RPMI8226 (cell line): Measurements from ENCODE around the gene NGB.
A peak's percentile ranks its signal among the peaks of the same experiment; 100 is the strongest.
"Not testable (repeated sequence)": the region's sequence is repeated elsewhere in the genome, so short reads cannot be mapped to it uniquely, and the experiment has no call there.

Experiments
- DNase-seq: peaks from one replicate; pipeline ENCODE4 v3.0.0-alpha.2; 2015

NGB gene

DNA sequence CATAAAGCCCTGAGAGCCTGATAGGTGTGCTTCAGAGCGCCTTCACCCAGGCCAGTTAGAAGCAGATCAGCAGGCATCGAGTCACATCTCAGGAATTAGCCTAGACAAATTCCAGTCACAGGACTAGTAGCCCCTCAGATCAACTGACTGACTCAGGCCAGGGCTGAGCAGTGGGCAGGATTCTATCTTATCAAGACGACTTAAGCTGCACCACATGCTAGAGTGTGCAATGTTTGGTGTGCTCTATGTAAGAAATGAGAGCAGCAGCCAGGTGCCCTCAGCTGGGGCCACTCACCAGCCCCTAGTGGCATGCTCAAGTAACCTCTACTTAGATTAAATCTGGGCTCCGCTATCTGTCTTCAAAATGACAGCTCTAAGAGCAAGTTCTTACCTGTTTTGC is 19.7 kb upstream of the NGB start:
- DNase-seq: no peak

DNA sequence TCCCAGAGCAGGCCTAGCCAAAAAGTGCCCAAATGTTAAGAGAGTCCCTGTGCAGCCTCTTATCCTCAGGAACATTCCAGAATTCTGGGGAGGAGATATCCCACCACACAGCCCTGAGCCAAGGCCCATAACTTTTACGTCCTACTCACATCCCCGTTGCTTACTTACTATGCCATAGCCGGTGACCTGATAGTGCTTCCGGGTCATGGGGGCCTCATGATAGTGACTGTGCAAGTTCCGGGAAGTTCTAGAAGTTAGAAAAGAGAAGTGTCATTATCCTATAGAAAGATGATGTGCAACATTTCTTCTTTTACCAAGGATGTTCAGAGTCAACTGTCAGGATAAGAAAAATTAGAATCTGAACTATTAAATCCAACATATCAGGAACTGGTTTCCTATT is 15.6 kb upstream of the NGB start:
- DNase-seq: no peak

DNA sequence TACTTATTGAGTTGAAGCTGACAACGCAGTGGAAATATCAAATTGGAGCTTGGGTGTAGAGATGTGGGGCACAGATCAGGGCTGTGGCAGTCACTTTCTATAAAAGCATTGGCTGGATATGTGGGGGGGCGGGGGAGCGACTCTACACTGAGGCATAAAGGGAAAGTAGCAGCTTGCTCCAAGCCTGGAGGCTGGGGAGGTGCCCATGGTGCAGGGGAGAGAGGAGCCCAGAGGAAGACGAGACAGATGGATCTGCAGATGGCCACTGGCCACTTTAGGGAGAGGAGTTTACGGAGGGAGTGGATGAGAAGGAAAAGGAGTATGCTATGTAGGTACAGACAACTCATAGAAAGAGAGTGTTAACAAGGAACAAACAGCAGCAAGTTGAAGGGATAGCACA is 13.5 kb upstream of the NGB start:
- DNase-seq: no peak

DNA sequence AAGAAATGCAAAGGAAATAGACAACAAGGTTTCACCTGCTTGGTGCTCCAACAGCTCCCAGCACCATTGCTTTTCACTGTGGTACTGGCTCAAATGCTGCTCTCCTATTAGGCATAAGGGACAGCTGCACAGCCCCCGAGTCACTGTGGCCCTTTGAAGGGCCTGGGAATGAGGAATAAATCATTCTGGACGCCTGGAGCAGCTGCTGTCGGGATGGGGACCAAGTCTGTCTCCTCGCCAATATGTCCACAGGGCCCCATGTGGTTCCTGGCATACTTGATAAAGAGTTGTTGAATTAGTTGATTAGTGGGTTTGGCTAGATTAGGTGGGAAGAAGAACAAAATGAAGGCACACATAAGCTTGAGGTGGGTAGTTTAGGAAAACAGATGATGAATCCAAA is 13.1 kb upstream of the NGB start:
- DNase-seq: no peak

DNA sequence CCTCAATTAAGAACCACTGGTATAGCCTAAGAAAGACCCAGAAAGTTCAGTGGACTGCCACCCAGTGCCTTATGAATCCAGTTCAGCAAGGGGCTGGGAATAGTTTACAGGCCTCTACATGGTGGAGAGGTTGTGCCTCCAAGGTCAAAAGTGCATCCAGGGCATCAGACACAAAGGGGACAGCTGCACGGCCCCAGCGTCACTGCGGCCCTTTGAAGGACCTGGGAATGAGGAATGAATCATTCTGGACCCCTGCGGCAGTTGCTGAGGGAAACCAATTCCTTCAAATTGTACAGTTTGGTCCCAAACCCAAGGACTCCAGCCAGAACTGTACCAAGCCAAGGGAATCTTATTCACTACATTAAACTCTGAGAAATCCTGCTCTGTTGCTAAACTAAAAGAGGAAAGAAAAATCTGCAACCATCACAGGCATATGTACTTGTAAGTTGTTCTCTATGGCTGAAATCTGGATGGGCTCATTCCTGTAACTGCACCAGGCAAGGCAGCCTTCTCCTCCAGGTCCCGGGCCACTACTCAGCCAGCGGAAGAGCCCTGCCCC is 10.9 kb upstream of the NGB start:
- DNase-seq: no peak

DNA sequence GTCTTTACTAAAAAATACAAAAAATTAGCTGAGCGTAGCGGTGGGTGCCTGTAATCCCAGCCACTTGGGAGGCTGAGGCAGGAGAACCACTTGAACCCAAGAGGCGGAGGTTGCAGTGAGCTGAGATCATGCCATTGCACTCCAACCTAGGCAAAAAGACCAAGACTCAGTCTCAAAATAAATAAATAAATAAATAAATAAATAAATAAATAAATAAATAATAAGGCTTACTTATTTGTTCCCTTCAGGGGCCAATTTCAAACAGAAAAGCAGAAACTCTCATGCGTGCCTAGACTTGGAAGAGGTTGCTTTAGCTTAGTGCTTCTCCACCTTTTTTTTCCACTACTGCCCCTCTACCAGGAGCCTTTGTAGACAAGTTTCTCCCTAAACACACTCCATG is 9.9 kb upstream of the NGB start:
- not testable (repeated sequence) for DNase-seq

DNA sequence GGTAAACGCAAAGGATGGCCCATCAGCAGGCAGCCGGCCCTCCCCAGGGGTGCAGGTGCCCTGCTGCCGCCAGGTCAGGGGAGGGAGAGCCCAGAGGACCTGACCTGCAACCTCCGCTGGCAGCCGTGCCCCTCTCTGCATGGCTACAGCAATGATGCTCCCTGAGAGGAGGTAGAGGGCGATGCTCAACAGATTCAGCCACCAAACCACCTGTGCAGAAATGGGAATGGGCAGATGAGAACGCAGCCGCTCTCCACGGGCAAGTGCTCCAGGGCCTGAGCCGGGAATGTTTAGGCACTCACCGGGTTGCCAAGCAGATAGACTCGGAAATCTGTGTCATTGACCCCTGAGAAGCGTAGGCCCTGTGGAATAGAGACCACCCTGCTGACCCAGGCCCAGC is 8.7 kb upstream of the NGB start:
- no peak for DNase-seq

DNA sequence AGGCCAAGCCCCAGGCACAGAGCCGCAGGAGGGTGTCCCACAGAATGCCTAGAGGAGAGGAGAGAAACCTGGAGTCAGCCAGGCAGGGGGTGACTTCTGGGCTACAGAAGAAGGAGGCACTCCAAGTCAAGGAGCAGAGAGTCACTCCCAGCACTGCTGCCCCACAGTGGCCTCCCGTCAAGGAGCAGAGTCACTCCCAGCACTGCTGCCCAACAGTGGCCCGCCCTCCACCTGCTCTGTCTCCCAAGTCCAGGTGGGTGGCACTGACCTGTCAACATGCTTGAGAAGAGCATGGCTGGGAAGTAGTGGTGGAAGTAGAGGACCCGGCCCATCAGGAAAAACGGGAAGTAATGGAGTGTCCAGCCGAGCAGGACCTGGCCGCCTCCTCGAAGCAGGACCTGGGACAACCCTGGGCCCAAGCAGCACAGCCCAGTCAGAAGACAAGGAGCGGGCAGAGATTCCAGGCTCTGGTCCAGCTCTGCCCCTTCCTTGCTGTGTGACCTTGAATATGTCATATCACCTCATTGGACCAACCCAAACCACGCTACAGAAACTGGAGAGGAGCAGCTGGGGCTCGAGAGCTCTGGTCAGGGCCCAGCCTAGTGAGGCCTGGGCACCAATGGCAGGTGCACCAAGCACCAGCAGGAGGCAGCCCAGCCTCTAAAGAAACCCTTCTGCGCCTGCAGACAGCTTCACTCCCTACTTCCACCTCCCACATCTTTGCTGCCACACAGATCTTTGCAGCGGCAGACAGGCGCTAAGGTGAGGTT is 7.6 kb upstream of the NGB start:
- no peak for DNase-seq

DNA sequence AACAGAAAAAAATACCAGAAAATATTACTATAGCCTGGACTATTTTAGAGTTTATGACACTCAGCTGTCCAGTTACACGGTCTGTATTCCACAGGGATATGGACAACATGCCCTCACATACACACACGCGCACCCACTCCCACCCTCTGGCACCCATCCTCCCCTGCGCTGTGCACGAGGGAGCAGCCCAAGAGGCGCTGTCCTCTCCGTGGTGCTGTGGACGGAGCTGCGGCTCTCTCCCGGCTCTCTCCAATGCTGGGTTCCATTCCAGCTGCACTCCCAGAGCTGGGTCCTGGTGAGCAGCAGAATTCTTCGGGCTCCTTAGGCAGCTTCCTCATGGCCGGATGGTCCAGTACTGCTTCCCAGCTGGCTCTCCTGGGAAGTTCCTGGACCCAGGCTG is 6.0 kb upstream of the NGB start:
- DNase-seq: no peak

DNA sequence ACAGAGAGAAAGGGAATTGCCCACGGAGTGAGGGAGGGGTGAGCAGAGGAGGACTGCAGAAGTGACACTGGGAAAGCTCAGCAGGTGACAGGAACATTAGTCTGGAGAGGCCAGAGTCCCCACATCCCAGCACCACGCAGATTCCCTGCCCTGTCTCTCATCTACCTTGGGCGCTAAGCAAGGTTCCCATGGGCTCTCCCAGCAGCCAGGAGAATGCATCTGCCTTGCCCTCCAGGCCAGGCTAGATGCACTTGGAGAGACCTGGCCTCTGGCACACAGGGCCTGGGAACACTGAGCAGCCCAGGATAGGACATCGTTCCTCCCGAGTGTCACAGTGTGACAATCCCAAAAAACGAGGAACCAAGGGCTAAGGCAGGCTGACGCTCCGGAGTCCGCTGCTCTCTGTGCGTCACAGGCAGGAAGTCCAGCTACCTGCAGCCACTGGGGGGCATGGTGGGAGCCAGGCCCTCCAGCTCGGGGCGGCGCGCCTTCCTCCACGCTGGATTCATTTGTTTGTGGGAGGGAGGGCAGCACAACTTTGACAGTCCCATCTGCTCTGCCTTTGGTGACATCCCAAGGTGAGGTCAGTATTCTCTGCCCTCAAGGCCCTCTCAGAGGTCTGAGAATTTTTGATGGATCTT is 5.4 kb upstream of the NGB start:
- no peak for DNase-seq

DNA sequence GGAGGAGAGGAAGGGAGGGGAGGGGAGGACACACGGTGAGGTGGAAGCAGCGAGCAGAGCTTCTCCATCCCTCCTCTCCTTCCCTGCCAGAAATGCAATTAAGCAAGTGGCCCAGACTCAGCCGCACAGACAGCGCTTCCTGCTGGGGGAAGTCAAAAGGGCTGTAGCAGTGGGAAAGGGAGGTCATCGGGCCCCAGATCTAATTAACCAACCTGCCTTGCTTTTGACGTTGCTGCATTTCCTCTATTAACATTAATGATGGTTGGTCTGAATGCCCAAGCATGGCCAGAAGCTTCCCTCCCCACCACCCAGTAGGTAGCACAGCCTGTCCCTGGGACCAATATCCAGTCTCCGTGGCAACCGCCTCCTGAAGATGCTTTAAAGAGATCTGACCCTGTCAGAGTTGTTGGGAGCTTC is 4.6 kb upstream of the NGB start:
- no peak for DNase-seq

DNA sequence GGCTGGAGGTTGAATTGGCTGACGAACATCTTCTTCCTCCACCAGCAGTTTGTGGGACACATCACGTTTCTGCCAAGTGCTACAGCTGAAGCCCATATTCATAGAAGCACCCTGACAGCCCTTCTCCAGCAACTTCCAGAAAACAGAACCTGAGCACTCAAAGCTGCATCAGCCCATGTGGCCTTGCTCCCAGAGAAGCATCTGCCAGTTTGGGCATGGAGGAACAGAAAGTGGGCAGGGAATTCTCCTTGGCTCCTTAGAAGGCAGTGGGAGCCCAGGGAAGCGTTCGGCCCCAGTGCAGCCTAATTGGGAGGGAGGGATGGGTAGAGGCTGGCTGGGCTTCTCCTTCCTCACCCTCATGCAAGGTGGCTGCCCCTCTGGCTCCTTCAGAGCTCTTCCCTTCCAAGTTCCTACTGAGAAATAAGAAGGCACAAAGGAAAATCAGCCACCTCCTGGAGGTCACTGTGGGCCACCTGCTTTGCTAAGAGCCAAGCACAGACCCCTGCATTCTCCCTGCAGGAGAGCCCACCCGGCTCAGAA is 4.1 kb upstream of the NGB start:
- no peak for DNase-seq

DNA sequence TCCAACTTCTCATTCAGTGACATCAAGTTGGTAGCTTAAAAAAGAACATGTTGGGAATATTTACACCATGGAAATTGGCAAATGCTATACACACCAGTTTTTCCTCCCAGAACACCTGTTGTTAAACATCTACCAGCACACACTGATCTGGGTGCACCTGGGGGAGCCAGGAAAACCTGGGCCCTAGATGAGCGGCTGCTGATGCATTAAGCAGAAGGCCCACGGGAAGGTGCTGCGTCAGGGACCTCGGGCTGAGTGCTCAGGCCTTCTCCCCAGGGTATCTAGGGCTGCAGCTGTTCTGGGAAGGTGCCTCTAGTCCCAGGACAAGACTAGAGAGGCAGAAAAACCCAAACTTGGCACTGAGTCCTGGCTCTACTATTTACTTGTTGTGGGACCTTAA is 2.8 kb upstream of the NGB start:
- DNase-seq: peak; percentile 11

DNA sequence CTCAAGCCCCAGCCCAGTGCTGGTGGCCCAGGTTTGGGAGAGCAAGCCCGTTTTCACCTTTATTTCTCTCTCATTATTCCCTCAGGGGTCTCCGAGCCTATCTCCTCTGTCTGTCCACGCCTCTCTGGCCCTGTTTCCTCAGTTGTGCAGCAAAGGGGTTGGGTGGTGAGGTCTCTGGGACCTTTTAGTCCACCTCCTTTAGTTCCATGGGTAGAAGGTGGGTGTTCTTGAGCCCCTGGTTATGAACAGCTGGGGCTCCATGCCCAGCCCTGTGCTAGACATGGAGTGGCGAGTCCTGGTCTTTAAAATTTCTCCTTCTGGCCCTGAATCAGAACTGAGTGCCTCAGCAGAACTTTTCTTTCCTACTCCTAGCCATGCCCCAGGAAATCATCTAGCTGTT is 1.3 kb upstream of the NGB start:
- DNase-seq: no peak

DNA sequence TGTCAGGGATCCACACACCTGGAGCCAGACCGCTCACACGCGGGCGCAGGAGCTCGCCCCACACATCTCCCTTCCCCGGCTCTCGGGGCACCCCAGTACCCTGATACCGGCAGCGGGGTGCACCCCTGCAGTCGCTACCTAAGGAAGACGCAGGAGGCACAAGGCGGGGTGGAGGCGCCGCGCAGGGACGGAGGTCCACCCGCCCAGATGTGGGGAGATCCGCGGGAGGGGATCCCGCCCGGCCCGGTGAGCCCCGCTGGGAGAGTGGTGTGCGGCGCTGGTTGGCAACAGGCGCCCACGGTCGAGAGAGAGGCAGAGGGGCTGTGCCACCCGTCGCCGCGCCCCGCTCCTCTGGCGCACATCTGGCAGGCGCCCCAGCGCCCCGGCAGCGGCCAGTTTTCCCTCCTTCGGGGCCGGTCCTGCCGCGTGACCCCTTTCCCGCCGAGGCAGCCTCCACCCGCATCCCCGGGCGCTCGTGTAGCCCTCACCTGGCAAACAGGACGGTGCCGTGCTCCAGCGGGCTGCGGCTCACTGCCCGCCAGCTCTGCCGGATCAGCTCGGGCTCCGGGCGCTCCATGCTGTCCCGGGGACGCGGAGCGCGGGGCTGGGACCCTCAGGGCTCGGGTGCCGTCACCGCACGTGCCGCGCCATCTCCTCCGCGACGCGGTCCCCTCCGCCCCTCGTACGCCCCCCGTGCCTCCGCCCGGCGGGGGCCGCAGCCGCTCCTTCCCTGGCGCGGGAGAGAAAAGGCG is 469 bp downstream of the NGB start:
- DNase-seq: peak; percentile 16

DNA sequence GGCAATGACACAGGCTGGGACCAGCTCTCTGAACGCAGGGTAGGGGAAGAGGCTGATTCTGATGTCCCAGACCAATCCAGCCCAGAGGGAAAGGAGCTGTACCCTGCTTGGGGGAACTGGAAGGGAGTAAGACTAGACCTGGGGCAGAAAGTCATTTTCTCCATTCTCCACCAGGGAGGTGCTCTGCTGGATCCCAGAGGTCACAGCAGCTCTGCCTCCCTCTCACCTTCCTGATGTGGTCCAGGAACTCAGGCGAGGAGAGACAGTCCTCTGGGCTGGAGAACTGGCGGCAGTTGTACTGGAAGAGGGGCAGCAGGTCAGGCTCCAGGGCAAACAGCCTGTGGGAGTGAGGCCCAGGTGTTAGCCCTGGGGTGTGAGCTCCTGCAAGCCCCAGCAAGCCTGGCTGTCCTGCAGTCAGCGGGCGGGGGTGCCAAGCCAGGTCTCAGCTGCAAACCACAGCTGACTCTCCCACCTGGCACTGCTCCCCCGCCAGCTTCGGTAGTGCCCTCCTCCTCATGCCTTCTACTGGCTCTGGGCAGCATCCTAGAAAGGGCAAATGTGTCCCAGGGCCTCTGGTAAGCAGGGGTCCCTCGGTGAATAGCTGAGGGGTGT is 1.9 kb downstream of the NGB start:
- DNase-seq: peak; percentile 82

DNA sequence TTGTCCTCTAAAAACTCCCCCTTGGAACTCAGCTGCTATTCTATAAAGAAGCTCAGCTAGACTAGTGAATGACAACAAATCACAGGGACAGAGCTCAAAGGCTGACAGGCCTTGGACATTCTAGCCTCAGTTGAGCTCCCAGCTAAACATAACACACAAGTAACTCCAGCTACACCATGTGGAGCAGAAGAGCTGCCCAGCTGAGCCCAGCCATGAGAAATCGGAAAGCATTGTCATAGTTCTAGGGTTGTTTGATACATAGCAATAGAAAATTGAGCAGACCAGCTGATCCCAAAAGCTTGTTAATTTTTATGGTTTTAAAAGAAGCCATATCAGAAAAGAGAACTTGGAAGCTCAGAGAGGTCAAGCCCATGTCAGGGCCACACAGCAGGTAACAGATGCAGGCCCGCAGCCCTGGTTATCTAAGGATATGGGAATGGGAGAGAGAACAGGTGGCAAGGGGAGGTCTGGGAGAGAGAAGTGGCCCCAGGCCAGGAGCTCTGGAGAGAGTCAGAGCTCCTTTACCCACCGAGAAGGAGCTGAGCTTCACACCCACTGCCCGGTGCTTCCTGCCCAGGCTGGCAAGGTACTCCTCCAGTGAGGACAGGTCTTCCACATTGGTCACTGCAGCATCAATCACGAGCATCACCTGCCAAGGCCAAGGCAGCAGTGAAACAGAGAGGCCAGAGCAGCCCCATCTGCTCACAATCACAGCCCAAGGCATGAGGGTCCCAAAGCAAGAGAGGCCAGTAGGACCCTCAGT is 2.9 kb downstream of the NGB start:
- no peak for DNase-seq

DNA sequence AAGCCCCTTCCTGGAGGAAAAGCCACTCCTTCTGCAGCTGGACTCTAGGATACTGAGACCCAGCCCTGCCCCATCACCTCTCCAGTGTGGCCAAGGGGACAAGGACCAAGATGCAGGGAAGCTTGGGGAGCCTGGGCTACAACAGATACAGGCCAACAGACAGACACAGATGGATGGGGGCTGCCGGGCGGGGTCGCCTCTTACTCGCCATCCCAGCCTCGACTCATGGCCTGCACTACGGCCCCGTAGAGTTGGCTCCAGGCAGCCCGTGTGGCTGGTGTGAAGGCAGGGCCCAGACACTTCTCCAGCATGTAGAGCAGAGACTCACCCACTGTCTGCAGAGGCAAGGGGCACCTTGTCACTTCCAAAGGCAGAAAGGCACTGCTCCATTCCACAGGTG is 4.7 kb downstream of the NGB start:
- no peak for DNase-seq

DNA sequence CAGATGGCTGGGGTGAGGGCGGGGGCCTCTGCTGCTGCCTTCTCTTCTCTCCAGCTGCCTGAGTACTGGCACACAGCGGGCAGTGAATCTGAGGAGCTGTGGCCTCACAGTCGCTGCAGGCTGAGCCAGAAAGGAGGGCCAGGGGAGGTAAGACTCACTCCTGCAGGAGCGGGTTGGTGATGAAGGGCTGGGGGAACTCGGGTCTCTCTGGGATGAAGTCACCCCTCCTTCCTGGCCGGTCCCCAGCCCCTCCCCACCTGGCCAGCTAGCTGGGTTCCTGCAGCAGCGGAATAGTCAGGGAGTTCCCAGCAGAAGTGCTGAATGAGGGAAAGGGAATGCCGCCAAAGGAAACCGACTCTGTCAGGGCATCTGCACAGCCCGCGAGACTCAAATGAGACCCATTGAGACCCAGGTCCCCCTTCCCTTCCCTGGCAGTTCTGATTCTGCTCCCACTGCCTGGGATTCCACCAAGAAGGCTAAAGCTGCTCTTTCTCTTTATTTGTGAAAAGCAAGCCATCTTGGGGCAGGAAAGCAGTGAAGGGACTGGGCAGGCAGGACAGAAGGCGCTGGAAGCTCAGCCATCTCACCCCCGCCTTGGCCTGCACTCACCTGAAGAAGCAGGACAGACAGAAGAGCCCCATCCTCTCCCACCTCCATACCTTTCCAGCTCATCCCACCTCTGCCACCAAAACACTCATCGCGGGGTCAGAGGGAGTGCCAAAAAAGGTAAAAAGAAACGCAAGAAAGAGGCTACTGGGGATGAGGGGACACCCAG is 5.3 kb downstream of the NGB start:
- no peak for DNase-seq

DNA sequence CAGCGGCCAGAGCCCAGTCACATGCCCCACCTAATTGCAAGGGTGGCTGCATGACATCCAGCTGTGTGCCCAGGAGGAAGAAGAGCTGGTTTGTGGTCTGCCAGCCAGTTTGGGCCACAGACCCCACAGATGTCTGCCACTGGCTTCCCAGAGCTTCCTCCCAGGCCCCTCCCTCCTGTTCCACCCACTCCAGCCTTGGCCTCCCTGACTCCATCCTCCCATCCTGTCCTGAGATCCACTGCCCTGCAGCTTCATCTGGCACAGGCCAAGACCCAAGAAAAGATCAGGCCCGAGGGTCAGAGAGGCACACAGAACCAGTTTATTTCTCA is 5.9 kb downstream of the NGB start:
- DNase-seq: no peak

DNA sequence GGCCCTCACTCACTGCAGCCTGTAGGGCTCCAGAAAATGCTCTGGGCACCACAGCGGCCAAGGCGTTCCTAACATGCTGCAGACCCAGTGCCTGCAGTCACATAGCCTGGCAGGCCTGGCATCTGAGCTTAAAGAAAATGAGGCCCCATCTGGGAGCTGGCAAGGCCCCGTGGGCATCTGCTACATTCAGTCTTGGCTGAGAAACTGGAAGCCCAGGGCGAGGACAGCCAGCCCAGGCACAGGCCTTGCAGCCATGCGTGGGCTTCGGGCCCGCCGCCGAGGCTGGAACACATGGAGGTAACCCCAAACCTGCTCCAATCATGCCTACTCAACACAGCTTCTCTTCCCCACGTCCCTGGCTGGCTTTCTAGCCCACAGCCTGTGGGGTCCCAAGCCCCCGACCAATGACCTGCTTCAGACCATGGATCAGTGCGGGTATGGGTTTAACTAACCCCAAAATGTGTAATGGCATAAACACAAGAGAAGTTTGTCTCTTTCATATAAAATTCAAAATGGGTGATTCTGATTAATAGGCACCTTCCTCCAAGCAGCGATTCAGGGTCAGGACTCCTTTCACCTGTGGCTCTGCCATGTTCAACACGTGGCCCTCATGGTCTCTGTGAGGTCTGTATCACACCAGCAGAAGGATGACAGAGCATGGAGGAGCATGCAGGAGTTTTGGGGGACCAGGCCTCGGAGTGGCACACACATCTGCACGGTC is 6.4 kb downstream of the NGB start:
- DNase-seq: no peak
